Activated CD8-positive, alpha-beta T cell treated with anti-CD3 and anti-CD28 coated beads, Interleukin-2, amount 10 ng/mL, durations not matched to agents 7 days and 5 days (primary cell): ENCODE measurements around the gene DAB2. TPM values are rescaled to one million over a fixed set of nuclear protein-coding genes. Genes with fewer than 3 reads are reported as not detected.
"Not testable (repeated sequence)": the region's sequence is repeated elsewhere in the genome, so short reads cannot be mapped to it uniquely, and the experiment has no call there.

Experiments used
- ATAC-seq: fragments of 150-1000 bp; cut with Tn5 transposase; one replicate; pipeline ENCODE4 v1.10.0; 2021; ENCODE audit warnings: moderate library complexity
- CTCF ChIA-PET: fragments of 350-600 bp; sonication (Branson Sonifier 250); formaldehyde crosslinking; loops from one replicate; lab custom pipeline; 2021; ENCODE audit warnings: antibody characterized with exemption; lab: Charles Lee
- POLR2A ChIA-PET: fragments of 350-600 bp; sonication (Branson Sonifier 250); formaldehyde crosslinking; loops from one replicate; lab custom pipeline; 2021; ENCODE audit warnings: antibody characterized with exemption; lab: Charles Lee
- DNase-seq: peaks from one replicate; pipeline ENCODE4 v3.0.0-alpha.2; 2020
- H3K27ac Mint-ChIP-seq: one replicate; pipeline ENCODE4 v1.8.0; 2021; ENCODE audit warnings: mild to moderate bottlenecking, mixed read lengths
- H3K27me3 Mint-ChIP-seq: one replicate; pipeline ENCODE4 v1.8.0; 2021; ENCODE audit warnings: low read depth, mixed read lengths
- H3K36me3 Mint-ChIP-seq: one replicate; pipeline ENCODE4 v1.8.0; 2021; ENCODE audit warnings: low read depth, mixed read lengths
- H3K4me1 Mint-ChIP-seq: one replicate; pipeline ENCODE4 v1.8.0; 2021; ENCODE audit warnings: low read depth, mixed read lengths
- H3K4me3 Mint-ChIP-seq: one replicate; pipeline ENCODE4 v1.8.0; 2021; ENCODE audit warnings: mild to moderate bottlenecking, mixed read lengths
- H3K9me3 Mint-ChIP-seq: one replicate; pipeline ENCODE4 v1.8.0; 2022; ENCODE audit warnings: mixed read lengths; ENCODE audit not compliant: insufficient read depth
- total RNA-seq, 2 experiments: library from RNA; stranded (reverse); gene quantifications; one replicate each; pipeline ENCODE4 v1.2.3, GENCODE V29; 2021

Gene DAB2
- total RNA-seq, 2 experiments from 2014 or later = not detected

GRCh38 chr5:39415201-39415600, 9.6 kb downstream of the DAB2 start:
- CTCF ChIA-PET = interaction anchor here (0.6 to 2.1 kb wide), 4 partner anchors 39 to 198 kb away, joined by 3 to 6 read pairs (median 4); no protein-coding TSS in a partner anchor
- Mint-ChIP-seq H3K27ac (no peak overlapping the region), H3K36me3 (no peaks in the 10 kb centered on the region), H3K4me1 (no peaks in the 10 kb centered on the region), H3K4me3 (no peak overlapping the region), H3K9me3 (no peaks in the 10 kb centered on the region), H3K27me3 (peaks cover 16% of the 10 kb centered on the region)
- POLR2A ChIA-PET = no interaction called here
- DNase-seq = no peak
- no peak for ATAC-seq

GRCh38 chr5:39414426-39414825, 10.4 kb downstream of the DAB2 start:
- no peaks in the 10 kb centered on the region for H3K9me3 Mint-ChIP-seq
- CTCF ChIA-PET = interaction anchor here (2.1 kb wide), 1 partner anchor 39 kb away, joined by 6 read pairs; no protein-coding TSS in a partner anchor
- no peaks in the 10 kb centered on the region for H3K36me3 Mint-ChIP-seq
- no peak overlapping the region for H3K27ac Mint-ChIP-seq
- peaks cover 22% of the 10 kb centered on the region for H3K27me3 Mint-ChIP-seq
- no peaks in the 10 kb centered on the region for H3K4me1 Mint-ChIP-seq
- no peak overlapping the region for H3K4me3 Mint-ChIP-seq
- DNase-seq (no peak), ATAC-seq (no peak)
- POLR2A ChIA-PET = no interaction called here

DNA sequence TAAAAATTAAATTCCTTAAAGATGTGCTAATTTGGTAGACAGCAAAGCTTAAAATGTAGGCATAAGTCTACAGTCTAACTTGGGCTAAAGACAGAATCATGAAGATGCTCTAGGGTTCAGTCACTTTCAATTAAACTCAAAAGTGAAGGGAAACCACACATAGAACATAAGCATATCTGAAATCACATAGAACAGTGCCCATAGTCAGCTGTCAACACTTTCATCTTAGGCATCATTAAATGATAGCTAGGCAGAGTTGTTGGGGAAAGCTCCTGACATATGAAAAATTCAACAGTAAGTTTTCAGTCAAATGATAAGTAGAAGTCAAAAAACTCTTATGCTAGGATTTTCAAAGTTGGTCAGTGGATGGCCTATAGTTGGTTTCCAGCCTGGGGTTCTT, 11.0 kb downstream of the DAB2 start:
- ChIA-PET CTCF (interaction anchor here (2.1 kb wide), 1 partner anchor 38 kb away, joined by 6 read pairs; no protein-coding TSS in a partner anchor), POLR2A (no interaction called here)
- ATAC-seq = no peak
- H3K4me1 Mint-ChIP-seq = no peaks in the 10 kb centered on the region
- H3K27ac Mint-ChIP-seq = no peak overlapping the region
- H3K27me3 Mint-ChIP-seq = peaks cover 20% of the 10 kb centered on the region
- no peak overlapping the region for H3K4me3 Mint-ChIP-seq
- no peaks in the 10 kb centered on the region for H3K9me3 Mint-ChIP-seq
- no peak for DNase-seq
- H3K36me3 Mint-ChIP-seq = no peaks in the 10 kb centered on the region

DNA sequence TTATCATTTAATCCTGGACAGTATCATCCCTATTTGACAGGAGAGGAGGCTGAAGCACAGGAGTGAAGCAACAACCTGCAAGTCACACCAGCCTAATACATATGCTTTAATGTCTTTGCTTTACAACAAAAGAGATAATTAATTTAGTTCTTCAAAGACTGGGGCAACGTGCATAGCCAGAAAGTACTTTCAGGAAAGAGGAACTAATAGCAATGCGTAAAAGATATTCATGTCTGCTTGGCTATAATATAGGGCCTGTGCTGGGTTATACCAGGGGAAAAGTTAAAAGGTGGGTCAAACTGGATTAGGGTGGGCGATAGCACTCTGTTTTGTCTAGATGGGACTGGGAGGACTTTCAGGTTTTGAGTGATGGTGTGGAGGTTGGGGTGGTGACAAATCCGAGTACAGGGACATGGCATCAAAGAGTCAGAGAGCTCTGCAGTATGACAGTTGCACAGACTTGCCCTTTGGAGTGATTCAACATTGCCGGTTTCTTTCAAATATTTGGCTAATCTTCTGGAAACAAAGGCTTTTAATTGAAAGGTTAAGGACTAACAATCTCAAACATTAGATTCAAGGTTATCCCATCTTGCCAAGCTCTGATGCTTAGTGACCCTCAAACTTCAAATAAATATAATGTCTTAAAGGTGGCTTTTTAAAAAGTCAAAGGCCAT, 11.9 kb downstream of the DAB2 start:
- Mint-ChIP-seq H3K36me3 (no peaks in the 10 kb centered on the region), H3K27me3 (peaks cover 18% of the 10 kb centered on the region), H3K4me1 (no peaks in the 10 kb centered on the region), H3K27ac (no peak overlapping the region), H3K4me3 (no peak overlapping the region), H3K9me3 (no peaks in the 10 kb centered on the region)
- ChIA-PET CTCF (interaction anchor here (2.1 kb wide), 1 partner anchor 37 kb away, joined by 6 read pairs; no protein-coding TSS in a partner anchor), POLR2A (no interaction called here)
- ATAC-seq (no peak), DNase-seq (no peak)

- no peak overlapping the region for H3K27ac Mint-ChIP-seq
- DNase-seq (no peak), ATAC-seq (no peak)
- peaks cover 13% of the 10 kb centered on the region for H3K27me3 Mint-ChIP-seq
- ChIA-PET POLR2A (interaction anchor here (0.9 kb wide), 1 partner anchor 12 kb away, joined by 3 read pairs; no protein-coding TSS in a partner anchor), CTCF (no interaction called here)
- no peaks in the 10 kb centered on the region for H3K36me3 Mint-ChIP-seq
- H3K4me3 Mint-ChIP-seq = no peak overlapping the region
- H3K4me1 Mint-ChIP-seq = no peaks in the 10 kb centered on the region
- no peaks in the 10 kb centered on the region for H3K9me3 Mint-ChIP-seq
Observed at GRCh38 chr5:39411985-39412384, 12.8 kb downstream of the DAB2 start.

DNA sequence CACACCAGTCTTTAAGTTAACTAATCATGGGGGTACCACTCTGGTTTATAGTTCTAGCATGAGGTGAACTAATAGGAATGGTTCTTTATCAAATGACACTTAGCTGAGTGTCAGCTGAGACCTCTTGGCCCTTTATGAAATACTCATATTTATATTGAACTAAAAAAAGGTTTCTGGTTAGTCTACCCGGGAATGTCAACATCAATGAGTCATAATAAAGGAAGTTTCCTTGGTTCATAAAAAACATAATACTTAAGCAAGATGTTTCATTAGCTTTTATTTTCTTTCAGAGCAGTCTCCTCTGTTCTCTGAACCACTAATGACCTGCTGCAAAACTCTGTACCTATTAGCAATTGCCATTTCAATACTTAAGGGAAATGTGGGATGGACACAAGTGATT, 13.7 kb downstream of the DAB2 start:
- Mint-ChIP-seq H3K27me3 (peaks cover 13% of the 10 kb centered on the region), H3K4me3 (no peak overlapping the region), H3K27ac (no peak overlapping the region), H3K9me3 (no peaks in the 10 kb centered on the region), H3K4me1 (no peaks in the 10 kb centered on the region), H3K36me3 (no peaks in the 10 kb centered on the region)
- POLR2A ChIA-PET = interaction anchor here (0.6 kb wide), 1 partner anchor 280 kb away, joined by 3 read pairs; no protein-coding TSS in a partner anchor
- ATAC-seq = no peak
- CTCF ChIA-PET = no interaction called here
- no peak for DNase-seq

DNA sequence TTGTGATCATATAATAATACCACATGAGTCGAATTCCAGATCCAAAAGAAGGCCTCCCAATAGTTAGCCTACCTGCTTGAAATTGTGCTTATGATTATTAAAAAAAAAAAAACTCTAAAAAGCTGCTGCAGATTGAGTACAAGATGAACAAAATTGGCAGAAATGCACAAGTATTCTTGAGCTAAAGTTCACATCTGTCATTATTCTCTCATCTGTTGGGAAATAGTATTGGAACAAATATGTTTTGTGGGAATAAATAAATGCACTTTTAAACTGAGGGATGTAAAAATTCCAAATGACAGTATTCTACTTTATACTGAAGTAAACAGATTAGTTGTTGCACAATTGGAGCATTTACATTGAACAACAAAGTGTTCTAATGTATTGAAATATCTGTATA, 15.7 kb downstream of the DAB2 start:
- Mint-ChIP-seq H3K4me1 (no peaks in the 10 kb centered on the region), H3K9me3 (no peaks in the 10 kb centered on the region), H3K27me3 (peaks cover 7% of the 10 kb centered on the region), H3K36me3 (no peaks in the 10 kb centered on the region), H3K4me3 (no peak overlapping the region), H3K27ac (no peak overlapping the region)
- ChIA-PET CTCF (no interaction called here), POLR2A (no interaction called here)
- DNase-seq (no peak), ATAC-seq (no peak)

- no peaks in the 10 kb centered on the region for H3K9me3 Mint-ChIP-seq
- POLR2A ChIA-PET = no interaction called here
- CTCF ChIA-PET = interaction anchor here (1.0 to 1.3 kb wide), 2 partner anchors 29 to 70 kb away, joined by 3 read pairs; no protein-coding TSS in a partner anchor
- ATAC-seq = no peak
- no peak overlapping the region for H3K27ac Mint-ChIP-seq
- H3K4me3 Mint-ChIP-seq = no peak overlapping the region
- peaks cover 7% of the 10 kb centered on the region for H3K27me3 Mint-ChIP-seq
- no peak for DNase-seq
- no peaks in the 10 kb centered on the region for H3K4me1 Mint-ChIP-seq
- no peaks in the 10 kb centered on the region for H3K36me3 Mint-ChIP-seq
Observed at GRCh38 chr5:39405083-39405843, 19.5 kb downstream of the DAB2 start.

DNA sequence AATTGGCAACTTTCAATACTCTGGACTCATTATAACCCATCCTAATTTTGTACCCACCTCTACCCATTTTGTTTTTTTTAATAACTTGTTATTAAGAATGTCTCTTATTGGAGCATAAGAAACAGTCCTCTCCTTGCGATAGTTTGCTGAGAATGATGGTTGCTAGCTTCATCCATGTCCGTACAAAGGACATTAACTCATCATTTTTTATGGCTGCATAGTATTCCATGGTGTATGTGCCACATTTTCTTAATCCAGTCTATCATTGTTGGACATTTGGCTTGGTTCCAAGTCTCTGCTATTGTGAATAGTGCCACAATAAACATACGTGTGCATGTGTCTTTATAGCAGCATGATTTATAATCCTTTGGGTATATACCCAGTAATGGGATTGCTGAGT, 21.0 kb downstream of the DAB2 start:
- ATAC-seq, POLR2A ChIA-PET: not testable (repeated sequence)

DNA sequence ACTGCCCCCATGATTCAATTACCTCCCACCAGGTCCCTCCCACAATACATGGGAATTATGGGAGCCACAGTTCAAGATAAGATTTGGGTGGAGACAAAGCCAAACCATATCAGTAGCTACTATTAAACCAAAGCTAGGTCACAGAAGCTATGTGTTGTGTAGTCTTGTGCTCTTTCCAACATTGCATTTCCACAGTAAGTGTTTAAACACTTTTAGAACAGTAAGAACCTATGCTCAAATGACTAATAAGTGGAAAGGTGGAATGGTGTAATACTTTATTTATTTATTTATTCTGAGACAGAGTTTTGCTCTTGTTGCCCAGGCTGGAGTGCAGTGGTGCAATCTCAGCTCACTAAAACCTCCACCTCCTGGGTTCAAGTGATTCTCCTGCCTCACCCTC, 22.6 kb downstream of the DAB2 start:
- H3K27ac Mint-ChIP-seq, H3K4me1 Mint-ChIP-seq, H3K9me3 Mint-ChIP-seq, H3K36me3 Mint-ChIP-seq, H3K27me3 Mint-ChIP-seq, H3K4me3 Mint-ChIP-seq, DNase-seq, ATAC-seq, POLR2A ChIA-PET: not testable (repeated sequence)
- CTCF ChIA-PET = interaction anchor here (3.3 kb wide), 1 partner anchor 26 kb away, joined by 10 read pairs; no protein-coding TSS in a partner anchor

More for the DNA sequence above, 21.0 kb downstream of the DAB2 start:
- H3K9me3 Mint-ChIP-seq, DNase-seq, H3K36me3 Mint-ChIP-seq, H3K4me3 Mint-ChIP-seq, H3K27me3 Mint-ChIP-seq, H3K4me1 Mint-ChIP-seq, H3K27ac Mint-ChIP-seq: not testable (repeated sequence)
- CTCF ChIA-PET = interaction anchor here (1.1 kb wide), 1 partner anchor 28 kb away, joined by 3 read pairs; no protein-coding TSS in a partner anchor

GRCh38 chr5:39400713-39401578, 23.8 kb downstream of the DAB2 start:
- Mint-ChIP-seq H3K9me3 (no peaks in the 10 kb centered on the region), H3K27me3 (no peaks in the 10 kb centered on the region), H3K4me1 (no peaks in the 10 kb centered on the region), H3K4me3 (no peak overlapping the region), H3K27ac (no peak overlapping the region), H3K36me3 (no peaks in the 10 kb centered on the region)
- DNase-seq = no peak
- ChIA-PET CTCF (interaction anchor here (1.4 to 3.3 kb wide), 2 partner anchors 23 to 25 kb away, joined by 7 to 10 read pairs; partner anchors contain the start of gene DAB2), POLR2A (no interaction called here)
- ATAC-seq = no peak
